ENCODE results near the gene DEDD2.

DNA sequence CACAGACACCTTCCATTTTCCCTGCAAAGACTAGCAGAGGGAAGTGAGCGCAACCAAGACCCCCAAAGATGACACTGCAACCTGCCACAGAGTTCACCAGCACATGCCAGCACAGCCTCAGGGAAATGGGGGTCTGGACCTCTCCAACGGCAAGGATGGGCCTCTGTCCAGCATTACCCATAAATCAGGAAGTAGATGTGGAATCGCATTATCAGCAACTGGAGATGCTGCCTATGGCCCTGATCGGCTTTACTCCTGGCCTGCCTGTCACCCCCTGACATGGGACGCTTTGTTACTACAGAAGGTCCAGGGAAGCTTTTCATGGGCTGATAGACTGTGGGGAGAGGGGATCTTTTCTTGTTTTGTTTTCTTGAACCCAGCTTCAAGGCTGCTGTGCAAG, 43.8 kb downstream of the DEDD2 start:
- TF ChIP-seq, protein P1, sequence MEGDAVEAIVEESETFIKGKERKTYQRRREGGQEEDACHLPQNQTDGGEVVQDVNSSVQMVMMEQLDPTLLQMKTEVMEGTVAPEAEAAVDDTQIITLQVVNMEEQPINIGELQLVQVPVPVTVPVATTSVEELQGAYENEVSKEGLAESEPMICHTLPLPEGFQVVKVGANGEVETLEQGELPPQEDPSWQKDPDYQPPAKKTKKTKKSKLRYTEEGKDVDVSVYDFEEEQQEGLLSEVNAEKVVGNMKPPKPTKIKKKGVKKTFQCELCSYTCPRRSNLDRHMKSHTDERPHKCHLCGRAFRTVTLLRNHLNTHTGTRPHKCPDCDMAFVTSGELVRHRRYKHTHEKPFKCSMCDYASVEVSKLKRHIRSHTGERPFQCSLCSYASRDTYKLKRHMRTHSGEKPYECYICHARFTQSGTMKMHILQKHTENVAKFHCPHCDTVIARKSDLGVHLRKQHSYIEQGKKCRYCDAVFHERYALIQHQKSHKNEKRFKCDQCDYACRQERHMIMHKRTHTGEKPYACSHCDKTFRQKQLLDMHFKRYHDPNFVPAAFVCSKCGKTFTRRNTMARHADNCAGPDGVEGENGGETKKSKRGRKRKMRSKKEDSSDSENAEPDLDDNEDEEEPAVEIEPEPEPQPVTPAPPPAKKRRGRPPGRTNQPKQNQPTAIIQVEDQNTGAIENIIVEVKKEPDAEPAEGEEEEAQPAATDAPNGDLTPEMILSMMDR (IDR thresholded peaks at IDR 0.05; ENCODE audit: low read depth, low read length): no peak
- no peak for TF ChIP-seq POLR2A (IDR thresholded peaks at IDR 0.05; ENCODE audit: extremely low read depth, insufficient read length)
- no peak for TF ChIP-seq MAX (IDR thresholded peaks at IDR 0.05; ENCODE audit: low read depth, low read length)
- TF ChIP-seq MYC (IDR thresholded peaks at IDR 0.05; ENCODE audit: low read depth, low read length): no peak

Measured in NB4 (cell line).